HepG2 (cell line): Measurements from ENCODE around the gene NSUN3. TPM values are rescaled to one million over a fixed set of nuclear protein-coding genes. Genes with fewer than 3 reads are reported as not detected.

Experiments used
- ATAC-seq: fragments of 200-7000 bp; cut with Tn5 transposase; 3 replicates; pipeline ENCODE4 v1.9.1; 2020; ENCODE audit warnings: mild to moderate bottlenecking, moderate library complexity
- BruUV-seq: library from RNA; stranded (reverse); fragments of 400-500 nt; replicated peaks from 2 replicates; lab custom pipeline; 2021; lab: Mats Ljungman, UMichigan
- CTCF ChIA-PET: fragments of 300-600 bp; formaldehyde crosslinking; extraction: SDS; loops from one replicate; lab custom pipeline; 2021; ENCODE audit warnings: low total read pairs, inconsistent platforms, low intra/inter-chr PET ratio; lab: Yijun Ruan, JAX
- POLR2A ChIA-PET: fragments of 350-600 bp; sonication (Branson Sonifier 250); formaldehyde crosslinking; loops from one replicate; lab custom pipeline; 2020; ENCODE audit warnings: antibody characterized with exemption, inconsistent platforms; lab: Yijun Ruan, JAX
- DNase-seq: peaks from one replicate; pipeline ENCODE4 v3.0.0-alpha.2; 2015; ENCODE audit warnings: low spot score
- FAIRE-seq: peaks from 3 replicates; lab custom pipeline; 2011; peaks lifted over from hg19 to GRCh38; lab: Jason Lieb, UNC
- H2AFZ ChIP-seq: one replicate; pipeline ENCODE4 v1.6.1; 2011; ENCODE audit warnings: low read length, inconsistent platforms
- H3K27ac ChIP-seq: fragments of 300-600 bp; 3 replicates; pipeline ENCODE4 v1.8.0; 2011; ENCODE audit warnings: mixed run types, mild to moderate bottlenecking, mixed read lengths, low read length, inconsistent platforms; ENCODE audit not compliant: insufficient read depth; ENCODE audit errors: extremely low read length
- H3K27me3 ChIP-seq, 2 experiments: fragments of 200-600 bp in 1 of 2; 2 replicates in 1 of 2; 3 replicates in 1 of 2; pipeline versions ENCODE4 v1.6.0 to v1.8.0; 2011; ENCODE audit warnings: low read length in 2 of 2, mild to moderate bottlenecking in 2 of 2, moderate library complexity in 2 of 2, inconsistent platforms in 1 of 2; ENCODE audit not compliant: insufficient read depth in 2 of 2, control insufficient read depth in 1 of 2
- H3K36me3 ChIP-seq, 2 experiments: fragments of 200-600 bp in 1 of 2; replicated peaks in 1 of 2; 2 replicates in 1 of 2; 3 replicates in 1 of 2; pipeline versions ENCODE4 v1.5.1 to v1.8.0; 2011; ENCODE audit warnings: low read length in 2 of 2, inconsistent platforms in 1 of 2; ENCODE audit not compliant: insufficient read depth in 2 of 2, control insufficient read depth in 1 of 2
- H3K4me1 ChIP-seq: 2 replicates; pipeline ENCODE4 v1.5.1; 2012; ENCODE audit warnings: low read length, inconsistent platforms; ENCODE audit not compliant: insufficient read depth
- H3K4me2 ChIP-seq: 2 replicates; pipeline ENCODE4 v1.6.0; 2011; ENCODE audit warnings: low read depth, low read length, inconsistent platforms
- H3K4me3 ChIP-seq, 3 experiments: fragments of 200-600 bp in 1 of 3; sonication (generic), shearing (Covaris generic) in 1 of 3; replicated peaks in 1 of 3; 2 replicates each; pipeline ENCODE4 v1.5.1; 2011 to 2016; ENCODE audit warnings: low read length in 3 of 3, inconsistent platforms in 2 of 3, low read depth in 2 of 3, mild to moderate bottlenecking in 2 of 3, control low read depth in 1 of 3, mixed read lengths in 1 of 3; ENCODE audit not compliant: insufficient read depth in 1 of 3
- H3K79me2 ChIP-seq: one replicate; pipeline ENCODE4 v1.6.1; 2011; ENCODE audit warnings: low read length, inconsistent platforms; ENCODE audit not compliant: insufficient read depth
- H3K9ac ChIP-seq: 2 replicates; pipeline ENCODE4 v1.6.0; 2011; ENCODE audit warnings: mild to moderate bottlenecking, low read depth, low read length, inconsistent platforms; ENCODE audit not compliant: insufficient read depth
- H3K9me3 ChIP-seq: 2 replicates; pipeline ENCODE4 v1.5.1; 2012; ENCODE audit warnings: mild to moderate bottlenecking, low read length
- H4K20me1 ChIP-seq: 2 replicates; pipeline ENCODE4 v1.6.0; 2011; ENCODE audit warnings: inconsistent platforms, mild to moderate bottlenecking, low read length, moderate library complexity; ENCODE audit not compliant: insufficient read depth
- KLF13 ChIP-seq: sonication (generic); formaldehyde crosslinking; IDR thresholded peaks from 2 replicates; pipeline ENCODE4 v1.4.0; 2020; ENCODE audit warnings: mild to moderate bottlenecking, missing genetic modification reagents
- MXI1 ChIP-seq: IDR thresholded peaks from 3 replicates; pipeline ENCODE4 v1.6.1; 2012; ENCODE audit warnings: low read depth, low read length, inconsistent platforms, borderline replicate concordance
- RFX1 ChIP-seq: fragments of 450-650 bp; IDR thresholded peaks from 2 replicates; pipeline ENCODE4 v1.6.1; 2017
- THAP7 ChIP-seq: sonication (generic); formaldehyde crosslinking; IDR thresholded peaks from 2 replicates; pipeline ENCODE4 v1.8.1; 2023; ENCODE audit warnings: mild to moderate bottlenecking, missing genetic modification reagents
- ZBTB8A ChIP-seq: sonication (generic); formaldehyde crosslinking; IDR thresholded peaks from 2 replicates; pipeline ENCODE4 v1.4.0; 2020; ENCODE audit warnings: mild to moderate bottlenecking, low read depth, missing genetic modification reagents, borderline replicate concordance
- ZNF362 ChIP-seq: sonication (generic); formaldehyde crosslinking; IDR thresholded peaks from 2 replicates; pipeline ENCODE4 v1.4.0; 2020; ENCODE audit warnings: missing genetic modification reagents, mild to moderate bottlenecking, borderline replicate concordance
- ZNF496 ChIP-seq: sonication (generic); formaldehyde crosslinking; IDR thresholded peaks from 2 replicates; pipeline ENCODE4 v1.8.1; 2023; ENCODE audit warnings: mild to moderate bottlenecking, moderate library complexity, missing genetic modification reagents; ENCODE audit not compliant: insufficient replicate concordance
- ZNF660 ChIP-seq: sonication (generic); formaldehyde crosslinking; IDR thresholded peaks from 2 replicates; pipeline ENCODE4 v1.5.1; 2020; ENCODE audit warnings: mild to moderate bottlenecking, low read depth, missing genetic modification reagents, borderline replicate concordance
- ZNF678 ChIP-seq: sonication (generic); formaldehyde crosslinking; IDR thresholded peaks from 2 replicates; pipeline ENCODE4 v1.4.0; 2020; ENCODE audit warnings: mild to moderate bottlenecking, missing genetic modification reagents
- ZNF75D ChIP-seq: sonication (generic); formaldehyde crosslinking; IDR thresholded peaks from 2 replicates; pipeline ENCODE4 v1.8.1; 2023; ENCODE audit warnings: missing genetic modification reagents, mild to moderate bottlenecking, borderline replicate concordance
- ZNF772 ChIP-seq: sonication (generic); formaldehyde crosslinking; IDR thresholded peaks from 2 replicates; pipeline ENCODE4 v1.5.0; 2020; ENCODE audit warnings: mild to moderate bottlenecking, missing genetic modification reagents
- WGBS: methylation state at CpG from one replicate; pipeline ENCODE4 v1.1.6; 2017; ENCODE audit warnings: low lambda C conversion rate; 5-methylcytosine and 5-hydroxymethylcytosine counted together
- in situ Hi-C: cut with HindIII; loops from 2 replicates; pipeline ENCODE4 v1.10.0; 2017; ENCODE audit warnings: low pct_unique_long_range_greater_than_20kb; ENCODE audit not compliant: extremely low pct_ligation_motif_present
- intact Hi-C: fragments of 100-400 bp; cut with micrococcal nuclease; formaldehyde crosslinking; loops from one replicate; pipeline ENCODE4 v1.10.0; 2022; ENCODE audit not compliant: unreplicated experiment
- polyA plus RNA-seq, 8 experiments: library from polyadenylated mRNA; depleted of rRNA in 3 of 8; stranded (reverse) in 7 of 8; unstranded in 1 of 8; fragments of >200 nt; fragmentation: Illumina TruSeq in 4 of 8; extraction: Trizol in 4 of 8; gene quantifications; 2 replicates each; pipeline versions ENCODE4 v1.2.1 to v1.2.3, GENCODE V29; 2011 to 2016; ENCODE audit warnings: low read depth in 4 of 8, missing spikeins in 1 of 8, mixed read lengths in 1 of 8; ENCODE audit not compliant: insufficient read depth in 1 of 8
- total RNA-seq, 5 experiments: library from RNA; depleted of rRNA; stranded (reverse); fragments of >200 nt; fragmentation: Illumina TruSeq; extraction: Trizol; gene quantifications; 2 replicates each; pipeline ENCODE4 v1.2.3, GENCODE V29; 2016; ENCODE audit warnings: low read depth in 1 of 5

The NSUN3 gene
- total and polyA plus RNA-seq, 2 of the 13 experiments (the other 11 are each of a cell fraction or from before 2014, with no cell fraction given): 3.2 to 10.6 TPM

GRCh38 chr3:94114666-94115065 is 51.8 kb downstream of the NSUN3 start:
- TF ChIP-seq RFX1 (no peak), ZNF678 (no peak), ZNF75D (no peak), ZNF660 (CRISPR knock-in tag) (no peak), ZNF362 (CRISPR knock-in tag) (no peak), THAP7 (CRISPR knock-in tag) (no peak), ZNF772 (CRISPR knock-in tag) (no peak), MXI1 (no peak), KLF13 (CRISPR knock-in tag) (no peak), ZNF496 (CRISPR knock-in tag) (no peak), ZBTB8A (no peak)
- no peak overlapping the region for H3K27ac ChIP-seq
- H3K4me2 ChIP-seq: no peak overlapping the region
- ATAC-seq (no peak), FAIRE-seq (no peak), DNase-seq (no peak)
- POLR2A ChIA-PET: no interaction called here
- 0 out of 5 replicates have a peak, but pooled peaks cover 0 to 2% of the 10 kb centered on the region in 2 experiments for H3K36me3 ChIP-seq
- H3K27me3 ChIP-seq: no peaks in the 10 kb centered on the region
- no peaks in the 10 kb centered on the region for H3K79me2 ChIP-seq
- no peaks in the 10 kb centered on the region for H3K9me3 ChIP-seq
- CTCF ChIA-PET: no interaction called here
- in situ Hi-C loops (no loop called here), intact Hi-C loops (no loop called here)
- H4K20me1 ChIP-seq: no peaks in the 10 kb centered on the region
- H3K4me1 ChIP-seq: no peaks in the 10 kb centered on the region
- H2AFZ ChIP-seq: no peak overlapping the region
- no peak overlapping the region for H3K9ac ChIP-seq
- WGBS: over 99% methylated on average over 5 of the region's 5 CpGs
- H3K4me3 ChIP-seq: no peak overlapping the region
- BruUV-seq: no TSS peak
